MCF 10A (cell line): ENCODE results near the gene MT1B. TPM values are rescaled to one million over a fixed set of nuclear protein-coding genes. Genes with fewer than 3 reads are reported as not detected.

Experiments
- BruUV-seq: library from RNA; stranded (reverse); fragments of 400-500 nt; replicated peaks from 2 replicates; lab custom pipeline; 2021; lab: Mats Ljungman, UMichigan
- CTCF ChIA-PET: fragments of 300-600 bp; sonication (Branson Sonifier 250); formaldehyde crosslinking; extraction: SDS; loops from one replicate; lab custom pipeline; 2021; ENCODE audit warnings: antibody characterized with exemption, inconsistent platforms; lab: Yijun Ruan, JAX
- POLR2A ChIA-PET: fragments of 300-600, 350-650 bp; sonication (Branson Sonifier 250); formaldehyde crosslinking; extraction: SDS; loops from one replicate; lab custom pipeline; 2020; ENCODE audit warnings: antibody characterized with exemption, inconsistent platforms; lab: Yijun Ruan, JAX
- DNase-seq: peaks from one replicate; pipeline ENCODE4 v3.0.0-alpha.2; 2018; ENCODE audit not compliant: unreplicated experiment
- H3K27ac Mint-ChIP-seq: one replicate; pipeline ENCODE4 v1.8.0; 2022; ENCODE audit warnings: mild to moderate bottlenecking, low read depth, mixed read lengths; ENCODE audit not compliant: unreplicated experiment
- H3K27me3 Mint-ChIP-seq: one replicate; pipeline ENCODE4 v1.8.0; 2022; ENCODE audit warnings: mixed read lengths; ENCODE audit not compliant: insufficient read depth, unreplicated experiment
- H3K36me3 Mint-ChIP-seq: one replicate; pipeline ENCODE4 v1.8.0; 2022; ENCODE audit warnings: mild to moderate bottlenecking, moderate library complexity, mixed read lengths; ENCODE audit not compliant: insufficient read depth, unreplicated experiment
- H3K4me1 Mint-ChIP-seq: one replicate; pipeline ENCODE4 v1.8.0; 2022; ENCODE audit warnings: mixed read lengths; ENCODE audit not compliant: insufficient read depth, unreplicated experiment
- H3K4me3 Mint-ChIP-seq: one replicate; pipeline ENCODE4 v1.8.0; 2022; ENCODE audit warnings: mild to moderate bottlenecking, moderate library complexity, mixed read lengths; ENCODE audit not compliant: unreplicated experiment
- H3K9me3 Mint-ChIP-seq: one replicate; pipeline ENCODE4 v1.8.0; 2022; ENCODE audit warnings: mixed read lengths; ENCODE audit not compliant: unreplicated experiment
- intact Hi-C: fragments of 100-400 bp; cut with micrococcal nuclease; formaldehyde crosslinking; loops from 2 replicates; pipeline ENCODE4 v1.14.1; 2022
- total RNA-seq: library from RNA; stranded (reverse); gene quantifications from 2 replicates; pipeline ENCODE4 v1.2.3, GENCODE V29; 2022
- TF ChIP-seq, protein P1 (sequence below): fragments of 200-600 bp; IDR thresholded peaks from one replicate; pipeline ENCODE4 v1.8.0; 2022; ENCODE audit warnings: antibody characterized with exemption, mild to moderate bottlenecking; ENCODE audit not compliant: unreplicated experiment

Gene MT1B
- total RNA-seq, 1 experiment from 2014 or later = not detected

DNA sequence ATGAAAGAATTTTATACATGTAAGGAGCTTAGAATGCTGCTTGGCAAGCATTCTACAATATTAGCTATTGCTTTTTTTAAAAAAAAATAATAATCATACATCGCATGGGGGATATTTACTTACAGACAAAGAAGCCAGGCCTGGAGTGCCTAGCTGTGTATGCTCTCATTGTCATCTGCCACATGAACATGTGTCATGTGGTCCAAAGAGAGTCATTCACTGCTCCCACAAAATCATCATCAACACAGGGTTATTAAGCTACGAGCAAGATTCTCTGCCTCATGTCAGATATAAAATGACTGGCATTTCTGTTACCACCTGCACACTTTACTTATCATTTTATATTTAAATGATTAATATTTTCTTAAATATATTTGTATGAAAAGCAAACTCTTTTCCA is 28.0 kb upstream of the MT1B start:
- CTCF ChIA-PET = interaction anchor here (0.9 to 1.4 kb wide), 6 partner anchors 9 to 166 kb away, joined by 3 to 6 read pairs (median 4); partner anchors contain the start of gene MT1X
- no peaks in the 10 kb centered on the region for H3K9me3 Mint-ChIP-seq
- H3K27me3 Mint-ChIP-seq = no peaks in the 10 kb centered on the region

GRCh38 chr16:56625140-56625942 is 26.3 kb upstream of the MT1B start, which contains the start of gene MT1E:
MT1E (plus strand) TSS chr16:56625781; CDS start chr16:56625852, 71 bp downstream.
- TF ChIP-seq, protein P1, sequence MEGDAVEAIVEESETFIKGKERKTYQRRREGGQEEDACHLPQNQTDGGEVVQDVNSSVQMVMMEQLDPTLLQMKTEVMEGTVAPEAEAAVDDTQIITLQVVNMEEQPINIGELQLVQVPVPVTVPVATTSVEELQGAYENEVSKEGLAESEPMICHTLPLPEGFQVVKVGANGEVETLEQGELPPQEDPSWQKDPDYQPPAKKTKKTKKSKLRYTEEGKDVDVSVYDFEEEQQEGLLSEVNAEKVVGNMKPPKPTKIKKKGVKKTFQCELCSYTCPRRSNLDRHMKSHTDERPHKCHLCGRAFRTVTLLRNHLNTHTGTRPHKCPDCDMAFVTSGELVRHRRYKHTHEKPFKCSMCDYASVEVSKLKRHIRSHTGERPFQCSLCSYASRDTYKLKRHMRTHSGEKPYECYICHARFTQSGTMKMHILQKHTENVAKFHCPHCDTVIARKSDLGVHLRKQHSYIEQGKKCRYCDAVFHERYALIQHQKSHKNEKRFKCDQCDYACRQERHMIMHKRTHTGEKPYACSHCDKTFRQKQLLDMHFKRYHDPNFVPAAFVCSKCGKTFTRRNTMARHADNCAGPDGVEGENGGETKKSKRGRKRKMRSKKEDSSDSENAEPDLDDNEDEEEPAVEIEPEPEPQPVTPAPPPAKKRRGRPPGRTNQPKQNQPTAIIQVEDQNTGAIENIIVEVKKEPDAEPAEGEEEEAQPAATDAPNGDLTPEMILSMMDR = no peak
- Mint-ChIP-seq H3K36me3 (peaks cover 30% of the 10 kb centered on the region), H3K4me1 (peaks cover 11% of the 10 kb centered on the region), H3K27ac (peak within 1 kb of the TSS; percentile 81), H3K4me3 (peak within 1 kb of the TSS; percentile 95), H3K9me3 (no peaks in the 10 kb centered on the region), H3K27me3 (no peaks in the 10 kb centered on the region)
- BruUV-seq = no TSS peak
- intact Hi-C loops = loop anchor here (1.0 kb wide), 1 partner anchor 17 kb away; the partner anchor contains the start of gene MT2A
- DNase-seq = peak; percentile 81
- ChIA-PET POLR2A (interaction anchor here (0.6 to 15.3 kb wide), 31 partner anchors 12 to 562 kb away, joined by 3 to 1404 read pairs (median 6); partner anchors contain the start of genes MT1F, MT1X, MT2A and NUP93), CTCF (interaction anchor here (0.5 to 2.7 kb wide), 9 partner anchors 9 to 76 kb away, joined by 3 to 12 read pairs (median 5); no protein-coding TSS in a partner anchor)

More for the DNA sequence above, 28.0 kb upstream of the MT1B start:
- intact Hi-C loops = no loop called here
- no peak overlapping the region for H3K27ac Mint-ChIP-seq
- peaks cover 8% of the 10 kb centered on the region for H3K4me1 Mint-ChIP-seq
- POLR2A ChIA-PET = interaction anchor here (0.7 to 15.3 kb wide), 5 partner anchors 14 to 78 kb away, joined by 4 to 1404 read pairs (median 60); partner anchors contain the start of genes MT1F, MT1X and MT2A
- TF ChIP-seq, protein P1 = no peak
- peaks cover 30% of the 10 kb centered on the region for H3K36me3 Mint-ChIP-seq
- H3K4me3 Mint-ChIP-seq = no peak overlapping the region
- no peak for DNase-seq
- BruUV-seq = no TSS peak

DNA sequence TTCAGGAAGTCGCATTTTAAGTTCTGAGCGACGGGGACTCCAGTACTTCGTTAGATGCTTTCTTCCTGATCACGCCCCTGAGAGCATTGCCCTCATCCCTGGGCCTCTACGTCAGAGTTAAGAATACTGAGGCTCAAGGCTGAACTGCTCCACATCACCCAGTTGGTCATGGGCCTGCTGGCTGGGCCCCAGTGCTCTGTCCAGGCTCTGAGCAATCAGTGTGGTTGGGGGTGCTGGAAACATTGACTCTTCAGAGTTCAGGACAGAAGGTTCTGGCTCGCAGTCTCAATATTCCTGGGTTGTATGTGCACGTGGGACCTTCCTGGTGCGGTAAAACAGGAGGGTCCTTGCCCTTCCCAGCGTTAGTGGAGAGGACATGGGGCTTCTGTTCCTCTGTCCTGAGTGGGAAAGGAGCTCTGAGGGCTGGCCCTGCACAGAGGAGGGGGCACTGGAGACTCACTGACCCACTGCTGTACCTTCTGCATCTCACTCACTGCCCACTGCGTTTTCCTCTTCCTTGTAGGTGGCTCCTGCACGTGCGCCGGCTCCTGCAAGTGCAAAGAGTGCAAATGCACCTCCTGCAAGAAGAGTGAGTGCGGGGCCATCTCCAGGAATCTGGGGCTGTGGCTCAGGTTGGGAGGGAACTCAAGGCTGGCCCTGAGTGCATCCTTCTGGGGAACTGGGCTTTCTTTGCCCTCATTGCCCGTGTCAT is 25.6 kb upstream of the MT1B start:
- CTCF ChIA-PET = interaction anchor here (0.5 to 2.7 kb wide), 9 partner anchors 8 to 75 kb away, joined by 3 to 12 read pairs (median 5); no protein-coding TSS in a partner anchor
- Mint-ChIP-seq H3K27ac (peak overlapping the region; percentile 81), H3K27me3 (no peaks in the 10 kb centered on the region), H3K36me3 (peaks cover 30% of the 10 kb centered on the region), H3K9me3 (no peaks in the 10 kb centered on the region), H3K4me1 (peaks cover 11% of the 10 kb centered on the region), H3K4me3 (peak overlapping the region; percentile 95)
- intact Hi-C loops = loop anchor here (1.0 kb wide), 1 partner anchor 18 kb away; the partner anchor contains the start of gene MT2A
- TF ChIP-seq, protein P1 = no peak
- TSS peak; percentile 90 for BruUV-seq
- DNase-seq = no peak
- POLR2A ChIA-PET = interaction anchor here (0.6 to 15.3 kb wide), 38 partner anchors 10 to 1253 kb away, joined by 3 to 1404 read pairs (median 5); partner anchors contain the start of genes MT1F, MT1X, MT2A and NUP93
